ENCODE measurements around the gene PDE6B.
"Not testable (repeated sequence)": the region's sequence is repeated elsewhere in the genome, so short reads cannot be mapped to it uniquely, and the experiment has no call there.

The PDE6B gene

DNA sequence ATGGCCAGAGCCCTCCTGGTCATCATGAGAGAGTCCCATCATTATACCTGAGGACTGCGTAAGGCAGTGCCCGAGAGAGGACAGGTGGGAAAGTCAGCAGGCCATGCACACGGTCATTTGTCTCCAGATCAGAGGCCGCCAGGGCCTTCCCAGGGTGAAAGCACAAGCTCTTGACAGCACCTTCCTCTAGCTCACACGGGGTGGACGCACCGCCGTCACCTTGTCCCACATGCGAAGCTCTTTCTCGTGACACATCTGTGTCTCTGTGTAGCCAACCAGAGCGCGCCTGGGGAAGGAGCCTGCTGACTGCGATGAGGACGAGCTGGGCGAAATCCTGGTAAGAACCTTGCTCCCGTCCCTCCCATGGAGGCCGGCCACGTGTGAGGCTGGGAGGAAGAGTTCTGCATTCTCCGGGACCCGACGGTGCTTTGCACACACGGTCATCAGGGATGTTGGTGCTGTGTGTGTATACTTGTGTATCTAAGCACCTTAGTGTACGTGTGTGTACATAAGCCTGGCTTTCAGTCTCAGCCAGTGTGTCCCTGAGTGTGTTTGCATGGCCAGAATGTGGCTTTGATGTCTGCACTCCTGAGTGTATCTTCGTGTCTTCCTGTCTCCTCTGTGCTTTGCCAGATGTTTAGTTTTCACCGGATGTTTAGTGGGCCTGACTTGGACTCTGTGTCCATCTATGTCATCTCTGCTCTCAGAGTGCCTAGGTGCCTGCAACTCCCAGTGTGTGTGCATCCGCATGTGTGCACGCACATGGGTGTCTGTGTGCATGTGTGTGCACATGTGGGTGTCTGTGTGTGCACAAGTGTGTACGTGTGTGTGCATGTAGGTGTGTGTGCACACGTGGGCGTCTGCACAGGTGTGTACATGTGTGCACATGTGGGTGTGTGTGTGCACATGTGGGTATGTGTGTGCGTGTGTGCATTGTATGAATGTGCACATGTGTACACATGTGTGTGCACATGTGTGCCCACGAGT lies 33.6 kb downstream of the PDE6B start:
- DNase-seq, result no peak

DNA sequence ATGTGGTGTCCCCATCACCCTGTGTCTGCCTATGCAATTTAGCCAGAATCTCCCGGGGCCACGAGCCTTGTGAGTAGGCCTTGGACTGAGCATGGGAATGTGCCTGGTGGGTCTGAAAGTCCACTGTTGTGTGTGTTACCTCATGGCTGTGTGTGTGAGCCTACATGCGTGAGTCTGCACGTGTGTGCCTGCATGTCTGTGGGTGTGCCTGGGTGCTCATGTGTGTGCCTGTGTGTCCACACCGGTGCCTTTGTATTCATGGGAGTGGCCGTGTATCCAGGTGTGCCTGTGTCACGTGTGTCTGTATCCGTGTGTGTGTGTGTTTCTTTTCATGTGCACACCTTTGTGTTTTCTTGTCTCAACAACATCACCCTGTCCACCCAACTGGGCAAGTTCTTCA lies 34.5 kb downstream of the PDE6B start:
- no peak for DNase-seq

DNA sequence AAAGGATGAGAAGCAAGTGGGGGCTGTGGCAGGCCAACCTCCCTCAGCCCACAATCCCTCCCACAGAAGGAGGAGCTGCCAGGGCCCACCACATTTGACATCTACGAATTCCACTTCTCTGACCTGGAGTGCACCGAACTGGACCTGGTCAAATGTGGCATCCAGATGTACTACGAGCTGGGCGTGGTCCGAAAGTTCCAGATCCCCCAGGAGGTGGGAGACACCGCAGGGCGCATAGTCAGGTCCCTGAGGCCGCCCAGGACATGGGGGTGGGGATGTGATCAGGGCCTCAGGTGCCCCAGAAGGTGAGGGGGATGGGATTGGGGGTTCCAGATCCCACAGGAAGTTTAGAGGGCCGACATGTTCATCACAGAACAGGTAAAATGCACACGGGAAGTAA lies 35.0 kb downstream of the PDE6B start:
- no peak for DNase-seq

DNA sequence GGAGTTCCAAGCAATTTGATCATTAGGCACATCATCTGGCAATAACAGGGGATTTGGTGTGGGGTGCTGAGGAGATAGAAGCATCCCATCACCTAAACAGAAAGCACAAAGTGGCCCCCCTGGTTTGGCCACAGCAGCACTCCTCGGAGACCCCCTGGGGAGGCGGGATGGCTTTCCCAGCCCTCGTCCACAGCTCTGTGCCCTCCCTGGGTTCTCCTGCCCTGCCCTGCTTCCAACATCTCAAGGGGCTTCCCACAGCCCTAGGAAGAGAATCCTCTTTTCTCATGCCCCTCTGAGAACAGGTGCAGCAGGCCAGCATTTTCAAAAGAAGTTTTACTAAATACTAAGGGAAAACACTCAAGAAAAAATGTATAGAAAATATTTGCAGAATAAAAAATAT lies 35.9 kb downstream of the PDE6B start:
- no peak for DNase-seq

DNA sequence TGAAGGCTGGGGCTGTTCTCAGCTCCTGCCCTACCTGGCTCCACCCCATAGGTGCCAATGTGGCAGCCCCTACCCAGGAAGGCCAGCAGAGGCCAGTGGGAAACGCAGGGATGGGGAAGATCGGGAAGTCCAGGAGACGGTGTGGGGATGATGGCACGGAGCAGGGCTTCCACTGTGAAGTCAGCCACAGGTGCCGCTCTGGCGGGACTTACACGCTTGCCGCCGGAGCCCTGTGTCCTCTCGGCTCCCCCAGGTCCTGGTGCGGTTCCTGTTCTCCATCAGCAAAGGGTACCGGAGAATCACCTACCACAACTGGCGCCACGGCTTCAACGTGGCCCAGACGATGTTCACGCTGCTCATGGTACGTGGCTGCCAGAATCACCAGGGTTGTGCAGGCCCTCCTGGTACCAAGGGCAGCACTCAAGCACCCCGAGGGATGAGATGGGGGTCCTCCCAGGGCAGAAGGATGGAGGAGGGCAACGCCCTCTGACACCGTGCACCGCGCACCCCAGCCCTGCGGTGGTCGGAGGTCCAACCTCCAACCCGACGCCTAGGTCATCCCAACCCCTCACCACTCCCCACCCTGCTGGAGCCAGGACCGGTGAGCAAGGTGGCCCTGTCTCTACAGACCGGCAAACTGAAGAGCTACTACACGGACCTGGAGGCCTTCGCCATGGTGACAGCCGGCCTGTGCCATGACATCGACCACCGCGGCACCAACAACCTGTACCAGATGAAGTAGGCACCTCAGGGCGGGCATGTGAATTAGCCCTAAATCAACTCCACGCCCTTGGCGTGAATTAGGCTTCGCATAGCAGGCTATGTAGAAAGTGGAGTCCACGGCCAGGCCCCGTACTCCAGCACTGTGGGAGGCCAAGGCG lies 36.7 kb downstream of the PDE6B start:
- DNase-seq, result no peak

DNA sequence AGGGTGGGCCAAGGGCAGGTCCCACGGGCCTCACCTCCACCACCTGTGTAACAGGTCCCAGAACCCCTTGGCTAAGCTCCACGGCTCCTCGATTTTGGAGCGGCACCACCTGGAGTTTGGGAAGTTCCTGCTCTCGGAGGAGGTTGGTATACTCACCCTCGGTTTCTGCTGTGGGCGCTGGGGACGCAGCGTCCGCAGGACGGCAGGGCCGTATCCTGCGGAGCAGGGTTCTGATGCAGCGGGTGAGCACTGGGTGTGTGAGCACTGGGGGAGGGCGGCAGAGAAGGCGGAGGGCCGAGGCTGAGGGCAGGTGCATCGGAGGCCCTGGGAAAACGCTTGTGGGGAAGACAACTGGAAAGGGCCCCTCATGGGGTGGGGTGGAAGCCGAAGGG lies 37.7 kb downstream of the PDE6B start:
- no peak for DNase-seq

DNA sequence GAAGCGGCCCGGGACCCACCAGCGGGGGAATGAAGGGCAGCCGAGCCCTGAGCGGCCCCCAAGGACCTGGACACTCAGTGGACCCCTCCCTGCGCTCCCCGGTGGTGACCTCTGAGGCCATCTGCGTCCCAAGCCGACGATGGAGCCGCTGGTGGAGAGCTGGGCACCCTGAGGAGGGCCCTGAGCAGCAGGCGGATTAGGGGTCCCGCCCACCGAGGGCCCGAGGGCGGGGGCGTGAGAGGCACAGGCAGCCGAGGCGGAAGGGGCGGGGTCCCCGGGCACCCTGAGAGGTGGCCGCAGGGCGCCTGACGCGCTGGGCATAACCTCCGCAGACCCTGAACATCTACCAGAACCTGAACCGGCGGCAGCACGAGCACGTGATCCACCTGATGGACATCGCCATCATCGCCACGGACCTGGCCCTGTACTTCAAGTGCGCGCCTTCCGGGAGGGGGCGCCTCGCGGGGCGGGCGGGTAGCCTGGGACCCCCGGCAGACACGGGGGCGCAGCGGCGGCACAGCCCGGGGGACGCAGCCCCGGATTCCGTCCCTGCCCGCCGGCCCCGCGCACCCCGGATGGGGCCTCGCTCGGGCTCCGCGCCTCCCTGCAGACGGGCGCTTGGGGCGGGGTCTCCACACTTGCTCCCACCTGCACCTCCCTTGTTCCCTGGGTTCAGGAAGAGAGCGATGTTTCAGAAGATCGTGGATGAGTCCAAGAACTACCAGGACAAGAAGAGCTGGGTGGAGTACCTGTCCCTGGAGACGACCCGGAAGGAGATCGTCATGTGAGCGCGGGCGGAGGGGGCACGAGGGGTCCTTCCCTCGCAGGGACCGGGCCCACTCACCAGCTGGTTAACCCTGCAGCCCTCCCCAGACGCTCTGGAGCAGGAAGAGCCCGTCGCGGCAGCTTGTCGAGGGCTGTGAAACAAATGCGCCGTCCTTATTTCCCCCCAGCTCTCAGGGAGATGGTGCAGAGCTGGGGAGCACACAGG lies 38.4 kb downstream of the PDE6B start:
- no peak for DNase-seq

DNA sequence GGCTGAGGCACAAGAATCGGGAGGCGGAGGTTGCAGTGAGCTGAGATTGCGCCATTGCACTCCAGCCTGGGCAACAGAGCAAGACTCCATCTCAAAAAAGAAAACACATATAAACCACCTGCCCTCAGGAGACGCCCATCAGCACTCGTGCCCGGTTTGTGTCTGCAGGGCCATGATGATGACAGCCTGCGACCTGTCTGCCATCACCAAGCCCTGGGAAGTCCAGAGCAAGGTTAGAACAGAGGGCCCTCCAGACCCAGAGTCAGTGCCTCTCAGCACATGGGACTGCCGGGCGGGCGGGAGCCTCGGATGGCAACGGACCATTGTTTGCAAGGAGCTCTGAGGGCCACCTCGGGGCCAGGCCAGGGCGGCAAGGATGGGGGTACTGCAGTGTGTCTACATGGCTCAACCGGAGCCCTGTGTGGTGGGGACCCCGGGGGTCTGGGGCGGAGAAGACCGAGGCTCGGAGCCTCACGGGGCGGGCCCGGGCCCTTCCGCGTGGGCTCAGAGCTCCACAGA lies 39.4 kb downstream of the PDE6B start:
- no peak for DNase-seq

DNA sequence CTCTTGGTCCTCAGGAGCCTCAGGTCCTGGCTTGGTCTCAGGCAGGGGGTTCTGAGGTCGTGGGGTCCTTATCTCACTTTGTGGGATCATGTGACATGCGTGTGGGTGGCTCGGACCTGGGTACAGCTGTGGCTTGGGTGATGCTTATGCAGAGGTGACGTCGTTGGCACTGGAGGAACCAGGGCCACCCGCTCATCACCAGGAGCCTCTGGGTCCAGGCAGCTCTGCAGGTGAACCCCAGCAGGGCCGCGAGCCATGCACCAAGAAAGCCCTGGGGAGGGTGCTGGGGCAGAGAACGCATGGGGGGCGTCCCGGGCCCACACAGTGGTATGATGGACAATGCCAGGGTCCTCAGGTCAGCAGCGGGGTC lies 40.0 kb downstream of the PDE6B start:
- no peak for DNase-seq

DNA sequence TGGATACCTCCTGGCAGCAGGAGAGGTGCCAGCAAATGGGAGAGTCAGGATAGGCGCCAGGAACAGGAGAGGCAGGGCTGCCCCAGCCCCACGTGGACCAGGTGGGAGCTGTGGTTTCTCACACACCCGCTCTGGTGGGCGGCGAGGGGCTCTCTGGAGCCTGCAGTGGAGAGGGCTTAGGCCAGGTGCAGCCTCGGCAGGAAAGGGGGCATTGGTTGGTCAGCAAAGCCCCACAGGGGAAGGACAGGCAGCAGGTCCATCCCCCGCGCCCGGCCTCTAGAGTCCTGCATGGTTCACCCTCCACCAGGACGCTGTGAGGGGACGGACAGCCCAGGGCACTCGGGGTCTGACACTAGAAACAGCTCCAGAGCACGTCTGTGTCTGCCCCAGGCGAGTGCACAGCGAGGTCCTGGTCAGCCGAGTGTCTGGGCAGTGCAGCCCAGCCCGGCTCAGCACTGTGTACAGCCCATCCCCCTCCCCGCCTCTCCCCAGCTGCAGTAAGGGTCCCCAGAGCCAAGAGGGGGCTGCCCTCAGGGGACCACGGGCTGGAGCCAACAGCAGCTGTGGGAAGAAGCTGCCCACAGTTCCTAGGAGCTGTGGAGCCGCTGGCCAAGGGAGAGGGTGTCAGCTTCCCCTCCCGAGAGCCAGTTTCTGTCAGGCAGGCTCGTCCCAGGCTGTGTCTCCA lies 40.5 kb downstream of the PDE6B start:
- DNase-seq, result no peak

DNA sequence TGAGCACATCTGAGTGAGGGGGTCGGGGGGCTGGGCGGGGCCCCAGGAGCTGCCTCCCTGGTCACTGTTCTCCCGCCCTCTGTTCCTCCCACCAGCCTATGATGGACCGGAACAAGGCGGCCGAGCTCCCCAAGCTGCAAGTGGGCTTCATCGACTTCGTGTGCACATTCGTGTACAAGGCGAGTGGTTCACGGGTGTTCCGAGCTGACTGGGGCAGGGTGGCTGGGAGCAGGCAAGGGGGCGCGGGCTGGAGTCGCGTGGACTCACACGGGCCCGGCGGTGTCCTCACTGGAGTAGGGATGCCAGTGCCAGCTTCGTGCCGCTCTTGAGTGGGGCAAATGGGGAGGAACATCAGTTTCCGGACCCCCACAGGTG lies 41.0 kb downstream of the PDE6B start:
- DNase-seq, result no peak

DNA sequence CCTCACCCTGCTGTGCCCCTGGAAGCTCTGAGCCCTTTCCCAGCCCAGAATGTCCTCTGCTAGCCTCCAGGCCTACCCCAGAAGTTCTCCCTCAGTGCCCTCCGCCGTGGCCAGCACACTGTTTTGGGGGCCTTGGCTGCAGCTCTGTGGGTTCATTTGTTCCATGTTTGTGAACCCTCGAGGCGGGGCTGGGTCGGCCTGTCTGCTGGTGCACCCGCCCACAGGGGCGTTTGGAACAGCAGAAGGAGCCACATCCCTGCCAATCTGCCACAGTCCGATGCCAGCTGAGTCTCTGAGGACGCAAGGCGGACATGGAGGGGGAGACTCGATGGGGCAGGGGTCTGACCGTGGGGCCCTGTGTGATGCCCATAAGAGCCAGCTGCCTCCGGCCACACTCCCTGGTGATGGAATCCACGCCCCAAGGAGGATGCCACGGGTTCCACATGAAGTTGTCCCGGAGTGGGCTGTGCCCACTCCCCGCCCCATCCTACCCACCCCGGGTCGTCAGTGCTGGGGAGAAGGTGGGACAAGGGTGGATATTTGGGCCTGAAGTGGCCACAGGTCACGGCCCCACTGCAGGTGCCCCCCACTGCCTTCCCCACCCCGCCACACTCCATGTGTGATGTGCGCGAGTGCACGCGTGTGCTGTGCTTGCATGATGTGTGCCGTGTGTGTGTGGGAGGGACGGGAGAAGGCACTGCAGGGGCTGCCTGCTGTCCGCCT lies 41.6 kb downstream of the PDE6B start:
- DNase-seq, result no peak

DNA sequence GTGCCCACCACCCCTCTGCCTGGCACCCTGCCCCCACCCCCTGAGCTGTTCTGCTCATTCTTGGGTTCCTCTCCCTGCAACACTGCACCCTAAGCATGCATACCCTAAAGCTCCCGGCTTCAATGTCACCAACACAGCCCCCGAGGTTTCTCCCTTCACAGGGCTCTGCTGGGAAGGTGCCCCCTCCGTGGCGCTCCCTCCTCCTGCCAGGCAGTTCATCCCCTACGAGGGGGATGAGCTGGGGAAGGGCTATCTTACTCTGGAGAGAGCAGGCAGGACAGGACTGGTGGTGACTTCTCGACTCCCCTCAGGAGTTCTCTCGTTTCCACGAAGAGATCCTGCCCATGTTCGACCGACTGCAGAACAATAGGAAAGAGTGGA lies 42.2 kb downstream of the PDE6B start:
- DNase-seq, result no peak

DNA sequence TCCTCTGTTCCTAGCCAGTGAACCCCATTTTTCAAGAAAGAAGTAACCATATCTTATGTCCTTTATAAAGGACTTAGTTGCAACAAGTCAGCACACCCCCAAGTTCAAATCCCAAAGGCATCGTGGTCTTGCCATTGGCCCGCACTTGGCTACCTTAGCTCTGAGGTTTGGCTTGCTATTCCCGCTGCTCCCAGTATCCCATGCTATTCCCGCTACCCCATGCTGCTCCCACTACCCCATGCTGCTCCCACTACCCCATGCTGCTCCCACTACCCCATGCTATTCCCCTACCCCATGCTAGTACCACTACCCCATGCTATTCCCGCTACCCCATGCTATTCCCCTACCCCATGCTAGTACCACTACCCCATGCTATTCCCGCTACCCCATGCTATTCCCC lies 42.8 kb downstream of the PDE6B start:
- not testable (repeated sequence) for DNase-seq

DNA sequence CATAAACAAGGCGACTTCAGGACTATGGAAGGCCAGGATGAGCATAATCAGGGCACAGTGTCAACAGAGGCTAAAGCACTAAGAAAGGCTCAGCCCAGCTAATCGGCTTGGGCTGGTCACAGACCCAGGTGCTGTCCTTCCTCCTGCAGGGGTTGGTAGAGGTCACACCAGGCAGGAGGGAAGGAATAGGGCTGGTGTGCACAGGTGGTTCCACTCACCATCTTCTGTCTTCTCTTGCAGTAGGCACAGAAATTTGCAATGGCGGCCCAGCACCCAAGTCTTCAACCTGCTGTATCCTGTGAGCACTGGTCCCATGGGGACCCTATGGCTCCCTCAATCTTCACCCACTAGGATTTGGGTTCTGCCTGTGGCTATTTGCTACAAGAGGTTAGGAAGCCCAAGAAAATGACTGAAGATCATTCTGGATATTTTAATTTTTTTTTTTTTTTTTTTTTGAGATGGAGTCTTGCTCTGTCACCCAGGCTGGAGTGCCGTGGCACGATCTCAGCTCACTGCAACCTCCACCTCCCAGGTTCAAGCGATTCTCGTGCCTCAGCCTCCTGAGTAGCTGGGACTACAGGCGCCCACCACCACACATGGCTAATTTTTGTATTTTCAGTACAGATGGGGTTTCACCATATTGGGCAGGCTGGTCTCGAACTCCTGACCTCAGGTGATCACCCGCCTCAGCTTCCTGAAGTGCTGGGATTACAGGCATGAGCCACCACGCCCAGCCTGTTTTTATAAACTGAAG lies 44.6 kb downstream of the PDE6B start:
- DNase-seq, result not testable (repeated sequence)

DNA sequence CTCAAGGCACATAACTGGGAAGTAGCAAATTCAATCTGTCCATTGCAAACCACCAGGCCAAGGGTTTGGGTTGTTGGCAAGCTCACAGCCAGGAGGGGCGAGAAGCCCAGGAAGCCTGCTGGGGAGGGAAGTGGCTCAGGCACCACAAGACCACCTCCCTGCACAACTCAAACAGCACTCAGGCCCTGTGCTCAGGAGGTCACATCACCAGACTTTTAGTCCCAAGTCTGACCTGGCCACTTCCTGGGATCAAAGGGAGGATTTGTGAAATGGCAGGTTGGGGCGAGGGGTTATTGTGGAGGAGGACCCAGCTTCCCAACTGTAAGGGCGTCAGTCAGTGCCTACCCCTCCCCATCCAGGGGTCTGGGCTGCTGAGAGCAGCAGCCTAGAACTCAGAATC lies 46.4 kb downstream of the PDE6B start:
- no peak for DNase-seq

DNA sequence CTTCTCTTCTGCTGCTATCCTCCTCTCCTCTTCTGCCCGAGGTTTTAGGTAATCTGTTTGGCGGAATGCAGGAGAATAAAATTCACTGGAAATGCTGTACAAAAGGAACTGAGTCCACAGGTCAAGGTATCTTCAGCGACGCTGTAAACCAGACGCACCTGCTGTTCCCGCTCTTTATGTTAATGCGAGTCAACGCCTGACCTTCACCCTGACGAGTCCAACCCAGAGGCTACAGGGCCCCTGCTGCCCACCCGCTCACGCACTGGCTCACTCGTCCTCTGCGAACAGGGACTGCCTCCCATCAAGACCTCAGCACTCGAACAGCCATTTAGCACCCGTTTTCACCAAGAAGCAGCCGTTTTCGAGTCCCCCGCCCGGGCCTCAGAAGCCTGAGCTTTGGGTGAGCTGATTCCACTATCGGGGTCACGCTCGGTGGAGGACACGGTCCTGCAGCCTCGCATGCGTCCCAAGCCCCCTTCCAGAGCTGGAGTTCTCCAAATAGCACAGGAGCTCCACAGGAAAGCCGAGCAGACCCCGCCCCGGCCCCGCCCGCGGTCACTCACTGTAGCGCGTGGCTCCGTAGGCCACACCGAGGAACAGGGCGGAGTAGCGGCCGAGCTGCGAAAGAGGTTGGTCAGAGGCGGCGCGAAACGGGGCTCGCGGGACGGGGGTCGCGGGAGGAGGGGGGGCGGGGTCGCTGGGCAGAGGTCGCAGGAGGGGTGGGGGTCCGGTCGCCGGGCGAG lies 48.1 kb downstream of the PDE6B start:
- no peak for DNase-seq

DNA sequence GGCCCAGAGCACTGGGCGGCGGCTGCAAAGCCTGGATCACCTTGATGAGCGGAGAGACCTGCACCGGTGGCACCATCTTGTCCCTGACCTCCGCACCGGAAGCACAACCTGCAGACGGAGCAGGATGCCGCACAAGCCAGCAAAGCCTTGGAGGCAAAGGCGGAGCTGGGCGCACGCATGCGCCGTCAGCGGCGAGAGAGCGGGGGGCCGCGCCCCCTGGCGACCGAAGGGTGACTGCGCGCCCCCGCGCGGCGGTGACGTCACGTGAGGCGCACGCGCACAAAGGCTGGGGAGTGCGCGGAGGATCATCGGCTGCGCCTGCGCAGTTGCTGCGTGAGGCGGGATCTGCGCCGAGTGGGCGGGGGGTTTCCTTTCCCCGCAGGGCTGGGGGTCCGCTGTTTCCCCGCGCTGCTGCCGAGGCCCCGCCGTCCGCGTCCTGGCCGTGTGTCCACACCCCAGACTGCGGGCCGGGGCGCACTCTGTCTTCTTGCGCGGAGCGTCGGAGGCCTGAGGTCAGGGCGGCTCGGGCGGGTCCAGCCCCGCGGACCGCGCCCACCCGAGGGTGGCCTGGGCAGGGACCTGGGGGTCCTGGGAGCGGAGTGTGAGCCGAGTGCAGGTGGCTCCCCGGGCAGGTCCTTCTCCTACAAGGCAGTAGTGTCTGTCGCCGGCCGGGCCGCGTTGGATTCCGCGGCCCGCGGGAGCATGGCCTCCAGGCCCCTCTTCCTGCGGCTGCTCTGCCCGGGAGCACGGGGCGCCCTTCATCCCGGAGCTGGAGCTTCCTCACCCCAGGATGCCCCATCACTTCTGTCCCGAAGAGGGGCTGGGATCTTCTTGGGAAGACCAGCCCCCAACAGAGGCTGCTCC lies 49.0 kb downstream of the PDE6B start, which contains the start of the genes ATP5ME and MYL5:
Gene ATP5ME (minus strand): TSS at position 105 of the 864 bp plus-strand sequence. CDS start 29 bp downstream, at position 76.
Gene MYL5 (plus strand): TSS at position 371 of the 864 bp plus-strand sequence. CDS start 3,485 bp downstream, outside the sequence.
- peak; percentile 58 for DNase-seq

Measured in cortex of kidney (tissue), 1 donor.